Measurements from ENCODE around the gene EXOC3L4.

GRCh38 chr14:103126873-103127304 is 32.4 kb downstream of the EXOC3L4 start:
- TF ChIP-seq CTCF (conservative IDR thresholded peaks at IDR 0.05; ENCODE audit: low read depth, low read length) (no peak), EZH2 (IDR thresholded peaks at IDR 0.05; ENCODE audit: low read length, unreplicated experiment) (no peak), EZH2phosphoT487 (IDR thresholded peaks at IDR 0.05; ENCODE audit: borderline replicate concordance, low read length) (peak; percentile 76; the same call in 1 of the 2 replicates)
